ENCODE results near the gene MR1.

GRCh38 chr1:181028196-181028595, 5.6 kb upstream of the MR1 start:
- TF ChIP-seq CTCF (IDR thresholded peaks at IDR 0.05) (no peak), POLR2A (IDR thresholded peaks at IDR 0.05) (no peak)
